ENCODE data around the gene CLC. TPM values are rescaled to one million over a fixed set of nuclear protein-coding genes. Genes with fewer than 3 reads are reported as not detected.

The CLC gene
- total RNA-seq, 1 donor from 2014 or later: not detected

DNA sequence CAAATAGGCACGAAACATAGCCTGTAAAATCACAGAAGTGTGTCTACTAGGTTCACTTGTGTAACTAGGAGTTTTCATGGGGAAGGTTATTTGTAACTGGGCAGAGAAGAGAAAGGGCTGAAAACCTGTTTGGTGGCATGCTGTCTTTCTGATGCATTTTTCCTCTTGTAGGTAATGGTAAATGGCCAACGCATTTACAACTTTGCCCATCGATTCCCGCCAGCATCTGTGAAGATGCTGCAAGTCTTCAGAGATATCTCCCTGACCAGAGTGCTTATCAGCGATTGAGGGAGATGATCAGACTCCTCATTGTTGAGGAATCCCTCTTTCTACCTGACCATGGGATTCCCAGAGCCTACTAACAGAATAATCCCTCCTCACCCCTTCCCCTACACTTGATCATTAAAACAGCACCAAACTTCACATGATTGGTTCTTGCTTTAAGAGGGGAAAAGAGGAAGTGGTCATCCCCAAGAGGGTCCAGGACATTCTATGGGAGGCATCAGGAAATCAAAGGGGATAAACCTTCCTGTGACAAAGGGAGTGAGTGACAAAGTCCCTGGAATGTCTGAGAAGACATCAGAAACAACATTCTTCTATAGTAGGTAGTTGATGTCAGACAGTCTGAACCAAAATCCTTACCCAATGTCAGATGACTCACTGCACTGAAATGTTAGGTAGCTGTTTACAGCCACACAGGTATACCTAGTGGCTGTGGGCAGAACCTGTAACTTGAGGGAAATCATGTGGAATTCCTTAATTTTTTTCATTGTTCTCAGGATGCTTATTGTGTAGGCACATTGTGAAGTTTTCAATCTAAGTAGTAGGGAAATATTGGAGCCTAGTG lies 28.6 kb downstream of the CLC start:
- Mint-ChIP-seq H3K4me3 (no peak overlapping the region), H3K9me3 (no peaks in the 10 kb centered on the region), H3K27me3 (ENCODE audit: insufficient read depth, low read depth) (peaks cover 11% of the 10 kb centered on the region), H3K27ac (no peak overlapping the region), H3K36me3 (no peaks in the 10 kb centered on the region), H3K4me1 (no peaks in the 10 kb centered on the region)
- H3K9me3 ChIP-seq (ENCODE audit: low read depth): no peaks in the 10 kb centered on the region
- H3K4me1 ChIP-seq: no peaks in the 10 kb centered on the region
- H3F3A ChIP-seq (ENCODE audit: low read depth): no peaks in the 10 kb centered on the region
- H3K27ac ChIP-seq: no peak overlapping the region
- no peaks in the 10 kb centered on the region for H3K27me3 ChIP-seq
- no peak overlapping the region for H3K4me2 ChIP-seq
- no peak overlapping the region for H3K9ac ChIP-seq
- H4K20me1 ChIP-seq (ENCODE audit: low read depth): no peaks in the 10 kb centered on the region
- TF ChIP-seq EZH2phosphoT487 (IDR thresholded peaks at IDR 0.05): no peak
- H3K79me2 ChIP-seq (ENCODE audit: low read depth): no peaks in the 10 kb centered on the region
- H3K4me3 ChIP-seq: no peak overlapping the region
- H3K36me3 ChIP-seq: no peaks in the 10 kb centered on the region
- no peak for DNase-seq (ENCODE audit: low spot score)
- no peak overlapping the region for H2AFZ ChIP-seq (replicated peaks)

DNA sequence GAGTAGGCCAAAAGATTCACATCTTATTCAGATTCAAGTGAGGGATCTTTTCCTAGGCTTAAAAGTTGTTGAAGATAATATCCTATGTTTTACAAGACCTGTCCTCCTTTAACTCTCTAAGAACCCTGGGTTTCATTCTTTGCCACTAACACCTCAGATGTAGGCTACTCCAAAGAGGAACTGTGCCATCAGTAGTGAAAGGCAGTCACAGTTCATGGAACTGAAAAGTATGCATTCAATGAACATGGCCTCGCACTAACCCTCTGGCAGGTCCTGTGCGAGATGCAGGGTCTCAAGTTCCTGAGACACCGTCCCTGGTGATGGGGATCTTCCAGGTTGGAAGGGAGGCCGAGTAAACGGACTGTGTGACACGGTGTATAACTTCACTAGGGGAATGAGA lies 29.2 kb downstream of the CLC start:
- H3K4me1 ChIP-seq: no peaks in the 10 kb centered on the region

DNA sequence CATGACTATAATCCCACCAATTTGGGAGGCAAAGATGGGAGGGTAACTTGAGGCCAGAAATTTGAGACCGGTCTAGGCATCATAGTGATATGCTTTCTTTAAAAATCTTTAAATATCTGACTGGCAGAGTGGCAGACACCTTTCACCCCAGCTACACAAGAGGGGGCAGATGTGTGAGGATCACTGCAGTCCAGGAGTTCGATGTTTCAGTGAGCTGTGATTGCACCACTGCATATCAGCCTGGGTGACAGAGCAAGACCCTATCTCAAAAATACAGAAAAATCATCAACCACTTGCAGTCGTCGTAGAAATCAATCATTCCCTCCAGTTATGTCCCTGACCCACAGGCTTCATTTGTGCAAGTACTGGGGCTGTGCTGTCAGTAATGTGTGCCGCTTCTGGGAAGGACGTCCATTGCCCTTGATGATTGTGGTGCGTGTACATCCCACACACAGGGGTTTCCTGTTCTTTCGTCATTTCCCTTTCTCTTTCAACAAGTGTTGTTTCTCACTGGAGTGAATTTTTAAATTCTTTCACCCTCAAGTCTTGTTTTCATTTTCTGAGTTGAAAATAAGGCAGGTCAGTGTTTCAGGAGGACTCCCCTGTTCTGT lies 32.1 kb downstream of the CLC start:
- no peaks in the 10 kb centered on the region for H3K4me1 Mint-ChIP-seq
- Histone ChIP-seq H3F3A (ENCODE audit: low read depth) (no peaks in the 10 kb centered on the region), H3K27ac (no peak overlapping the region), H3K9ac (no peak overlapping the region), H3K4me3 (no peak overlapping the region), H3K4me2 (no peak overlapping the region), H3K36me3 (no peaks in the 10 kb centered on the region), H3K9me3 (ENCODE audit: low read depth) (no peaks in the 10 kb centered on the region), H3K27me3 (no peaks in the 10 kb centered on the region), H3K79me2 (ENCODE audit: low read depth) (no peaks in the 10 kb centered on the region), H4K20me1 (ENCODE audit: low read depth) (no peaks in the 10 kb centered on the region), H3K4me1 (no peaks in the 10 kb centered on the region), H2AFZ (replicated peaks) (no peak overlapping the region)
- no peak for DNase-seq (ENCODE audit: low spot score)
- no peaks in the 10 kb centered on the region for H3K9me3 Mint-ChIP-seq
- peaks cover 11% of the 10 kb centered on the region for H3K27me3 Mint-ChIP-seq (ENCODE audit: insufficient read depth, low read depth)
- TF ChIP-seq EZH2 (IDR thresholded peaks at IDR 0.05): no peak
- TF ChIP-seq, protein P1, sequence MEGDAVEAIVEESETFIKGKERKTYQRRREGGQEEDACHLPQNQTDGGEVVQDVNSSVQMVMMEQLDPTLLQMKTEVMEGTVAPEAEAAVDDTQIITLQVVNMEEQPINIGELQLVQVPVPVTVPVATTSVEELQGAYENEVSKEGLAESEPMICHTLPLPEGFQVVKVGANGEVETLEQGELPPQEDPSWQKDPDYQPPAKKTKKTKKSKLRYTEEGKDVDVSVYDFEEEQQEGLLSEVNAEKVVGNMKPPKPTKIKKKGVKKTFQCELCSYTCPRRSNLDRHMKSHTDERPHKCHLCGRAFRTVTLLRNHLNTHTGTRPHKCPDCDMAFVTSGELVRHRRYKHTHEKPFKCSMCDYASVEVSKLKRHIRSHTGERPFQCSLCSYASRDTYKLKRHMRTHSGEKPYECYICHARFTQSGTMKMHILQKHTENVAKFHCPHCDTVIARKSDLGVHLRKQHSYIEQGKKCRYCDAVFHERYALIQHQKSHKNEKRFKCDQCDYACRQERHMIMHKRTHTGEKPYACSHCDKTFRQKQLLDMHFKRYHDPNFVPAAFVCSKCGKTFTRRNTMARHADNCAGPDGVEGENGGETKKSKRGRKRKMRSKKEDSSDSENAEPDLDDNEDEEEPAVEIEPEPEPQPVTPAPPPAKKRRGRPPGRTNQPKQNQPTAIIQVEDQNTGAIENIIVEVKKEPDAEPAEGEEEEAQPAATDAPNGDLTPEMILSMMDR (IDR thresholded peaks at IDR 0.05): no peak
- TF ChIP-seq EZH2phosphoT487 (IDR thresholded peaks at IDR 0.05): no peak
- no peak overlapping the region for H3K4me3 Mint-ChIP-seq
- H3K27ac Mint-ChIP-seq: no peak overlapping the region
- H3K36me3 Mint-ChIP-seq: no peaks in the 10 kb centered on the region

More for the DNA sequence above, 29.2 kb downstream of the CLC start:
- H3K9me3 Mint-ChIP-seq: no peaks in the 10 kb centered on the region
- no peak overlapping the region for H3K27ac Mint-ChIP-seq
- Histone ChIP-seq H3K27me3 (no peaks in the 10 kb centered on the region), H3K27ac (no peak overlapping the region), H3K9me3 (ENCODE audit: low read depth) (no peaks in the 10 kb centered on the region), H3K4me3 (no peak overlapping the region), H3F3A (ENCODE audit: low read depth) (no peaks in the 10 kb centered on the region), H3K79me2 (ENCODE audit: low read depth) (no peaks in the 10 kb centered on the region), H2AFZ (replicated peaks) (no peak overlapping the region), H3K9ac (no peak overlapping the region), H3K36me3 (no peaks in the 10 kb centered on the region), H3K4me2 (no peak overlapping the region), H4K20me1 (ENCODE audit: low read depth) (no peaks in the 10 kb centered on the region)
- no peaks in the 10 kb centered on the region for H3K4me1 Mint-ChIP-seq
- no peak overlapping the region for H3K4me3 Mint-ChIP-seq
- no peaks in the 10 kb centered on the region for H3K36me3 Mint-ChIP-seq
- peaks cover 11% of the 10 kb centered on the region for H3K27me3 Mint-ChIP-seq (ENCODE audit: insufficient read depth, low read depth)
- DNase-seq (ENCODE audit: low spot score): no peak
- TF ChIP-seq EZH2 (IDR thresholded peaks at IDR 0.05) (no peak), EZH2phosphoT487 (IDR thresholded peaks at IDR 0.05) (no peak)
- TF ChIP-seq, protein P1 (IDR thresholded peaks at IDR 0.05): no peak
